Measurements from ENCODE around the gene CD151.

CD151 gene

DNA sequence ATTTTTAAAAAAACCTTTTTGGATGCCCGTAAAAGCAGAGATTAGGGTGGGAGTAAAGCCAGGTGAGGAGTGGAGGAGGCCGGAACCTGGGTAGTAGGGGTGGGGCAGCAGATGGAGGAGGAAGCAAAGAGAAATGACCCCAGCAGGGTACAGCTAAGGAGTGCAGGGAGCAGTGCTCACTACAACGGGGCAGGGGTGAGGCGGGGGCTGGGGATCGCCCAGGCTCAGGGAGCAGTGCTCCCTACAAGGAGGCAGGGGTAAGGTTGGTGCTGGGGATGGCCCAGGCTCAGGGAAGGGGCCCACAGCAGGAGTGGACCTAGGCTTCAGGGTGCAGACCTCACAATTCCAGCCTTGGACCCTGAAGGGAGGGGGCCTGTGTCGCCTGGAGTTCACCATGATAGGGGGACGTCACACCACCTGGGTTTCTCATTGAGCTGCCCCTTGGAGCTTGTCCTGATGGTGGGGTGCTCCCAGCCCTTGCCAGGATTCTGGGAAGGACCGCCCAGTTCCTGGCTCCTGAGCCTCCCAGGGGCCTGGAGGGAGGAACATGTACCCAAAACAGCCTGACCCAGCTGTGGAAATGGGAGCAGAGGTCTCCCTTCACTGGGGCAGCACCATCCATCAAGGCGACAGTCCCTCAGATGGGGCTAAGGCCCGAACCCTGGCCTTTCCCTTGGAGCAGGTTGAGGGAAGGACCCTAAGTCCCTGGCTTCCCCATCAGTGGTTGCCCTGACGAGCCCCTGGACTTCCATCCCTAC, 16.9 kb upstream of the CD151 start:
- no peak for DNase-seq

GRCh38 chr11:816433-816779, 16.3 kb upstream of the CD151 start:
- no peak for DNase-seq

DNA sequence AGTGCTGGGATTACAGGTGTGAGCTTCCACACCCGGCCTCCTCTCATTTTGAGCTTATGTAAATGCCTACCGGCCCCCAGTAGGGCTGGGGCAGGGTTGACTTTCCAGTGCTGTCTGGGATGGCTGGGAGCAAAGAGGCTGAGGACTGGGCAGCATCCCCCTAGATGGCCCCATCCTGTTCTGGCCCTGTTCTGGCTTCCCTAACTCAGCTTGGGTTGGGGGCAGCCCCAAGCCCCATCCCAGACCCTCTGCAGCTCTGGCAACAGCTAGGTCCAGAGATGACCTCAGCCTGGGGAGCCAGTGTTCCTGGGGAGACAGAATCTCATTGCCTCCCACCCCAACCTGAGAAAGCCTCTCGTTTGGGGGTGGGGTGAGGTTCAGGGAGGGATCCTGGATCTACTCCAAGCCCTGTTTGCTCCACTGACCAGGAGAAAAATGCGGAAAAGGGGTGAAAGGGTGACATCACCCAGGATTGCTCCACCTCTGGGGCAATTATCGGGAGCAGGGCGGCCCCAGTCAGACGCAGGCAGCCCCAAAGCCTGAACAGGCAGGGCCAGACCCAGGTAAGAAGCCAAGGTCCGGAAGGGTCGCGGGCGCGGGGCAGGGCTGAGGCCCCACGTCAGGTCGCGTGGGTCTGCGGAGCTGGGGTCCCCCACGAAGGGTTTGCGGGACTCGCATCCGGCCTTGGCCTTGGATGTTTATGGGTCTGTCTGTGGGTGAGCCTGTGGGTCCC, 14.2 kb upstream of the CD151 start, which contains the start of gene PNPLA2:
Gene PNPLA2 (plus strand): TSS at position 519 of the 733 bp plus-strand sequence. CDS start 805 bp downstream, outside the sequence.
- no peak for DNase-seq

DNA sequence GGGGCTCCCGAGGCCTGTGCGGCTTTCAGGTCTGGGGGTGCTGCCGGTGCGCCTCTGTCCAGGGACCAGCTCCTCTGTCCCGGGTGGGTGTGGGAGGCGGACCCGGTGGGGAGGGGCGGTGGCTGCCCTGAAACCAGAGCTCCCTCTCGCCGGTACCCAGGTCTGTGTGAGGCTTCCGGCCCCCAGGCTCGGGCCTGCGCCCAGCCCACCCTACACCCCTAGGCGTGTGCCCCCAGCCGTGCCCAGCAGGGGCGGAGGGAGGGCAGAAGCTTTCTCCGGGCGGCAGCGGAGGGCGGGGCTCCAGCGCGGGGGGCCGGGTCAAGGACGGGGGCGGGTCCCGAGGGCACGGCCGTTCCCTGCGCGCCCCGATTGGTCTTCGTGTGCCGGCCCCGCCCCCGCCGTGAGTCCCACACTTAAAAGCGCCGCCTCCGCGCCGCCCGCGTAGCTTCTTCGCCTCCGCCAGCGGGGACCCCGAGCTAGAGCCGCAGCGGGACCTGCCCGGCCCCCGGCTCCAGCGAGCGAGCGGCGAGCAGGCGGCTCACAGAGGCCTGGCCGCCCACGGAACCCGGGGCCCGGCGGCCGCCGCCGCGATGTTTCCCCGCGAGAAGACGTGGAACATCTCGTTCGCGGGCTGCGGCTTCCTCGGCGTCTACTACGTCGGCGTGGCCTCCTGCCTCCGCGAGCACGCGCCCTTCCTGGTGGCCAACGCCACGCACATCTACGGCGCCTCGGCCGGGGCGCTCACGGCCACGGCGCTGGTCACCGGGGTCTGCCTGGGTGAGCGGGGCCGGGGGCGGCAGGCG, 13.4 kb upstream of the CD151 start:
- peak; percentile 66 for DNase-seq

DNA sequence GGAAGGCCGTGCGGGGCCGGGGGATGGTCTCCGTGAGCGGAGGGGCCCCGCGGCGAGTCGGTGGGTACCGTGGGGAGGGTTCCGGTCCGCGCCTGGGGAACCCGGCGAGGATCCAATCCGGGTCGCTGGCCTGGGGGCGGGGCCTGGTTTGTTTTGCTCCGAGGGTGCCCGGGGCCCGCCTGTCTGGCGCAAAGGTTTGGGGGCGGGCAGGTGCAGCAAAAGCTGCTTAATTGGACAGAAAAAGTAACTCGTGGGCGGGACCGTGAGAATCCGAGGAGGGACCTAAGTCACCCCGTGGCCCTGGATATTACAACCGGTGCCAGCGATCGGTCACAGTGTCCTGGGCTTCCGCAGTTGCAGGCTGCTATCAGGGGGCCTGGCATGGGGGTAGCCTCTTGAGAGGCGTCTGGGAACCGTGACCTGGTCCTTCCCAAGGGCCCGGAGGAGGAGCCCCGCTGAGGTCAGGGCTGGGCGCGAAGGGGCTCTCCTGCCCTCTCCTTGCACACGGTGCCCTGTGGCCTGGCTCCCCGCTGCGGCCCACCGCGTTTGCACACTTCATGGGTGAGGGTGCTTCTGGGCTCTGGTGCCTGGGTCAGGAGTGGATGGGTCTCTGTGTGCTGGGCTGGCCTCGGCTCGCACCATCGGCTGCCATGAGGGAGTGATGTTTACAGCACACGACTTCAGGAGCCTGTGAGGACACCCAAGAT, 12.7 kb upstream of the CD151 start:
- DNase-seq, result peak; percentile 29

GRCh38 chr11:820655-821511, 11.9 kb upstream of the CD151 start:
- DNase-seq, result peak; percentile 32

- no peak for DNase-seq
These were observed 11.0 kb upstream of the CD151 start for GRCh38 chr11:821512-822371.

- no peak for DNase-seq
These were observed 9.1 kb upstream of the CD151 start for GRCh38 chr11:823441-824291.

DNA sequence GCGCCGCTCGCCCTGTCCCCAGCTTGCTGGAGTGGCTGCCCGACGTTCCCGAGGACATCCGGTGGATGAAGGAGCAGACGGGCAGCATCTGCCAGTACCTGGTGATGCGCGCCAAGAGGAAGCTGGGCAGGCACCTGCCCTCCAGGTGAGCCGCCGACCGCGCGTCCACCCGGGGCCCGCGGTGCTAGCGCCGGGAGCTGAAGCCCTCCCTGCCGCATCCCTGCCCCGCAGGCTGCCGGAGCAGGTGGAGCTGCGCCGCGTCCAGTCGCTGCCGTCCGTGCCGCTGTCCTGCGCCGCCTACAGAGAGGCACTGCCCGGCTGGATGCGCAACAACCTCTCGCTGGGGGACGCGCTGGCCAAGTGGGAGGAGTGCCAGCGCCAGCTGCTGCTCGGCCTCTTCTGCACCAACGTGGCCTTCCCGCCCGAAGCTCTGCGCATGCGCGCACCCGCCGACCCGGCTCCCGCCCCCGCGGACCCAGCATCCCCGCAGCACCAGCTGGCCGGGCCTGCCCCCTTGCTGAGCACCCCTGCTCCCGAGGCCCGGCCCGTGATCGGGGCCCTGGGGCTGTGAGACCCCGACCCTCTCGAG, 8.4 kb upstream of the CD151 start:
- DNase-seq, result no peak

DNA sequence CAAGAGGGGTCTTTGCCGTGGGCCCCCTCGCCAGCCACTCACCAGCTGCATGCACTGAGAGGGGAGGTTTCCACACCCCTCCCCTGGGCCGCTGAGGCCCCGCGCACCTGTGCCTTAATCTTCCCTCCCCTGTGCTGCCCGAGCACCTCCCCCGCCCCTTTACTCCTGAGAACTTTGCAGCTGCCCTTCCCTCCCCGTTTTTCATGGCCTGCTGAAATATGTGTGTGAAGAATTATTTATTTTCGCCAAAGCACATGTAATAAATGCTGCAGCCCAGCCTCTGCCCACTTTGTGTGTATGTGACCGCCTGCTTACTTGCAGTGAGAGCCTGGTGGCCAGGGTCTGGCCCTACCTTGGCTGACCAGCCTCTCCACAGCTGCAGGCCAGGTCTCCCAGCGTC, 7.8 kb upstream of the CD151 start:
- DNase-seq, result no peak

GRCh38 chr11:825366-826226, 7.2 kb upstream of the CD151 start:
- DNase-seq, result no peak

GRCh38 chr11:826227-826621, 6.5 kb upstream of the CD151 start:
- DNase-seq, result no peak

DNA sequence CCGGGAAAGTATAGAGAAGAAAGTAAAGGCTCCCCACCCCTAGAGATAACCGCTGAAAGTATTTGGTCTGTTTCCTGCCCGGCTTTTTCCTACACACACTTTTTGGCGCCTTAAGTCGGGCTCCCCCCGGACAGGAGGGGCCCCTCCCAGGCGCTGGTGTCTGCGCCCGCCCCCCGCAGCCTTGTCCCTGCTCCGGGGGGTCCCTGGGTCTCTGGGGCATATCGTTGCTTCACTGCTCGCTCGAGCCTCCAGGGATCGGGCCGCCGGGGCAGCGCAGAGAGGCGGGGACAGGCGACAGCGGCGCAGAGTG, 6.0 kb upstream of the CD151 start:
- DNase-seq, result no peak

DNA sequence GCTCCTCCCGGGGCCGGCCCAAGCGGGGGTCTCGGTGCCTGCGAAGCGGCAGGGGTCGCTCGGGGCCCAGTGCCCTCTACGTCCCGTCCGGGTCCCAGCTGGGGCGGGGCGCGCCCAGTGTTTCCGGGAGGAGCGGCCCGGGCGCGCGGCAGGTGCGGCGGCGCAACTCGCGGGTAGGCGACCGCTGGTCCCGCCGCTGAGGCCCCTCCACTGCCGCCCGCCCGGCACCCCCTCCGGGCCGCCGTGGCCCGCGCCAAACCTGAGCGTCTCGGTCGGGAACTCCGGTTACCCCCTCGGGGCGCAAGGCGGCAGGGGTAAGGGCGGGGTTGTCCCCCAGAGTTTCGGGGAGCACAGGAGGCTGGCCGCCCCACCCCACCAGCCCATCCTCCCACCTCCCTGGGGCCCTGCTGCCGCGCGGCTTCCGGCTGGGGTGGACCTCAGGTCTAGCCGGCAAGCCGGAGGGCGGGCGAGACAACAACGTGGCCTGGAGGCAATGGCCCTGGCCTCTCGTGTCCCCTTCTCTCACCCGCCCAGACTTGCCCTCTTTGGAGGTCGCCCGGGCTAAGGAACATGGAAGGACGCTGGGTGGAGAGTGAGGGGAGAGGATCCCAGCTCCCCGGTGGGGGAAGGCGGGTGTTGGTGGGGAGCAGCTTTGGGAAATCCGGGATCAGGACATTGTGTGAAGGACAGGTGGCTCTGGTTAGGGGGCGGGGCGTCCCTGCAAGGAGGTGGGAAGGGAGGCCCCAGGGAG, 5.4 kb upstream of the CD151 start:
- no peak for DNase-seq

DNA sequence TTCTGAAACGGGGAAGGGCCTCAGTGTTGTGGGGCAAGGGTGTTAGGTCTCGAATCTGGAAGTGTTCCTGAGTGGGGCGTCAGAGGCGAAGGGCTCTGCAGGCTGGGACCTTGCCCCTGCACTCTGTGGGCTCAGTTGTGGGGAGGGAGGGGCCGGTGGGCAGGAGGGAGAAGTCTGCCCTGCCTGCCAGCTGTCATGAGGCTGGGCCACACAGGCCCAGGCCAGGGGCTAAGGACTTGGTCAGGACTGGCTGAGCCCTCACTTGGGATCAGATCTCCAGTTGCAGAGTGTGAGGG, 4.9 kb upstream of the CD151 start, which contains the start of gene CRACR2B:
Gene CRACR2B (plus strand): TSS at position 23 of the 296 bp plus-strand sequence. CDS start 689 bp downstream, outside the sequence.
- no peak for DNase-seq

DNA sequence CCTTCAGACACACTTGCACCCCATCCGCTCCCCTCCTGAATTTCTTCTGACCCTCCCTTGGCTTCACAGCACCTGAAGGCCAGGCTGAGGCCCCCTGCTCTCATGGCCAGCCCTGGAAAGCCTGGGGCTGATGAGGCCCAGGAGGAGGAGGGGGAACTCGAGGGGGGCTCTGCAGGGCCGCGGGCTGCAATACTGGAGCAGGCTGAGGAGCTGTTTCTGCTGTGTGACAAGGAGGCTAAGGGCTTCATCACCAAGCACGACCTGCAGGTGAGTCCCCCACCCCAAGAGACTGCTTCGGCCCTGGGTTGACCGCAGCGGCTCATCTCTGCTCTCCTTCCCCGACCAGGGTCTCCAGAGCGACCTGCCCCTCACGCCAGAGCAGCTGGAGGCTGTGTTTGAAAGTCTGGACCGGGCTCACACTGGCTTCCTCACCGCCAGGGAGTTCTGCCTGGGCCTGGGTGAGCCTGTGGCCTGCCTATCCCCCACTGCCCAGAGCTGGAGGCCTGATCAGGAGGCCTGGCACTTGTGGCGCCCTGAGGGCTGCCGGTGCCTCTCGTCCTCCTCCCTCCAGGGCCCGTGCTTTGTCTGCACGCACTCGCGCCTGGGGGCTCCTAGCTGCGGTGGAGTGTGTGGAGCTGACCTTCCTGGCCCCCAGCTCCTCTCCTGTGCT, 4.1 kb upstream of the CD151 start:
- no peak for DNase-seq

DNA sequence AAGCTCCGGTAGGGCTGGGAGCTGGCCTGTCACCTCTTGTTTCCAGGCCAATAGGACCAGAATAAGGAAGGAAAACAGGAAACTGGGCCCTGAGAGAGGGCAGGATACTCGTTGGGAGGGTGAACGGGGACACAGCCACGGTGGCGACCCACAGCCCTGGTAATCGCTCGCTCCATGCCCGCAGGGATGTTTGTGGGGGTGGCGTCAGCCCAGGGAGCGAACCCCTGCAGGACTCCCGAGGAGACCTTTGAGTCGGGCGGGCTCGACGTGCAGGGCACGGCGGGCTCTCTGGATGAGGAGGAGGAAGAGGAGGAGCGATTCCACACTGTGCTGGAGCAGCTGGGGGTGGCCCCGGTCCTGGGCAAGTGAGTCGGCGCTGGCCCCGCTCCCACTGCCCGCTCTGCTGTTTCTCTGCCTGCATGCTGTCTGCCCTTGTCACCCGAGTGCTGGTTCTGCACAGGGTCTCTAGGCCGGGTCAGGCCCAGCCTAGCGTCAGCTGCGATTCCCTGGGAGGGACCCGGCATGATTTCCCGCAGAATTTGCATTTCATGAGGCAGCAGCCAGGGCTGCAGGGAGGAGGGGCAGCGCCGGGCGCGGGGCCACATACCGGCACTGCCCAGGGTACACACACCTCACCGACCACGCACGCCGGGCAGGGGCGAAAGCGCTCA, 3.4 kb upstream of the CD151 start:
- DNase-seq, result no peak
